ENCODE results near the gene SIDT1.
"Not testable (repeated sequence)": the region's sequence is repeated elsewhere in the genome, so short reads cannot be mapped to it uniquely, and the experiment has no call there.

The SIDT1 gene

DNA sequence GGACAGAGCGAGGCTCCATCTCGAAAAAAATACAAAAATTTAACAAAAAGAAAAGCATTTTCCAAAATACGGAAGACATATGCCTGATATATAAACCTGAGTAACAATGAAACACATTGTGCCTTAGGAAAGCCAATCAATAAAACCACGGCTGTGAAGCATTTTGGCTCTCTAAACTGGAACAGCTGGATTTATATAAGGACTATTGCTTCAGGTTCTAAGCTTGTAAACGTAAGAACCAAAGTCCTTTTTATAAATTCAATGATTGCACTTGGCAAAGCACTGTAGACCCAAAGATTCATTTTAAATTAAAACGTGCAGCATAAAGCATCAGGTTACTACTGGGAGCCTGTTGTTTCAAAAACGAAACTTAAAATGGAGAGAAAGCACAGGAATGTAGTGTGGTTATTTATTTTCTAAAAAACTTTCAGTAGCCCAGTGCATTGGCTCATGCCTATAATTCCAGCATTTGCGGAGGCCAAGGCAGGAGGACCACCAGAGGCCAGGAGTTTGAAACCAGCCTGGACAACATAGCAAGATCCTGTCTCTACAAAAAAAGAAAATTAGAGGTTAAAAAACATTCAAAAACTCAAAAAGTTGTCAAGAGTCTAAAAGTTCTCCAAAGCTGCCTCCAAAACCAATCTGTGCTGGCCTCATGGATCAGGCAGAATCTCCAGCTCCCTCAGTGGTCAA is 102.6 kb downstream of the SIDT1 start:
- no peak for DNase-seq (ENCODE audit: low spot score)

DNA sequence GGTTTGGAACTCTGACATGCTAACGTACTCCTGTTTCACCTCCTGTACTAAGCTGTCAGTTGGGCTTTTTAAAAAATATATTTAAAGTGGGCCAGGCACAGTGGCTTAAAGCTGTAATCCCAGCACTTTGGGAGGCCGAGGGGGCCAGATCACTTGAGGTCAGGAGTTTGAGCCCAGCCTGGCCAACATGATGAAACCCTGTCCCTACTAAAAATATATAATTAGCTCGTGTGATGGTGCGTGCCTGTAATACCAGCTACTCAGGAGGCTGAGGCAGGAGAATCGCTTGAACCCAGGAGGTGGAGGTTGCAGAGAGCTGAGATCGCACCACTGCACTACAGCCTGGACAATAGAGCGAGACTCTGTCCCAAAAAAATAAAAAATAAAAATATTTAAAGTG is 103.7 kb downstream of the SIDT1 start:
- DNase-seq (ENCODE audit: low spot score), result not testable (repeated sequence)

DNA sequence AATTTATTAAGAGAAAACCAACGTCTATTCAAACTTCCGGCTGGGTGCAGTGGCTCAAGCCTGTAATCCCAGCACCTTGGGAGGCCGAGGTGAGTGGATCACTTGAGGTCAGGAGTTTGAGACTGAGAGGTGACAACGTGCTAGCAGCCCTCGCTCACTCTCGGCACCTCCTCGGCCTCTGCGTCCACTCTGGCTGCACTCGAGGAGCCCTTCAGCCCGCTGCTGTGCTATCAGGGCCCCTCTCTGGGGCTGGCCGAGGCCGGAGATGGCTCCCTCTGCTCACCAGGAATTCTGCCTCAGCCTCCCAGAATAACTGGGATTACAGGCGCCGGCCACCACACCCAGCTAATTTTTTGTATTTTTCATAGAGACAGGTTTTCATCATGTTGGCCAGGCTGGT is 105.4 kb downstream of the SIDT1 start:
- no peak for DNase-seq (ENCODE audit: low spot score)

DNA sequence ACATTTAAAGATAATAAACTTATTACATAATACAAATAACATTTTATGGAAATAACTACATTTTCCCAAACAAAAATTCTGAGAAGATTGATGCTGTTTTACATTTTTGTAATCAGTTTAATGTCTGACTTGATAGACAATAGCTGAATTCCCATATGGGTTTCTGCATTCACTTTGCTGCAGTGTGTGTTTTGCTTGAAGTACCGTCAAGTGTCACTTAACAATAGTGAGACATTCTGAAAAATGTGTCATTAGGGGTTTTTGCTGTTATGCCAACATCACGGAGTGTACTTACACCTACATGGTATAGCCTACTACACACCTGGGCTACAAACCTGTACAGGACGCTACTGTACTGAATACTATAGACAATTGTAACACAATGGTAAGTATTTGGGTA is 106.6 kb downstream of the SIDT1 start:
- DNase-seq (ENCODE audit: low spot score), result no peak

DNA sequence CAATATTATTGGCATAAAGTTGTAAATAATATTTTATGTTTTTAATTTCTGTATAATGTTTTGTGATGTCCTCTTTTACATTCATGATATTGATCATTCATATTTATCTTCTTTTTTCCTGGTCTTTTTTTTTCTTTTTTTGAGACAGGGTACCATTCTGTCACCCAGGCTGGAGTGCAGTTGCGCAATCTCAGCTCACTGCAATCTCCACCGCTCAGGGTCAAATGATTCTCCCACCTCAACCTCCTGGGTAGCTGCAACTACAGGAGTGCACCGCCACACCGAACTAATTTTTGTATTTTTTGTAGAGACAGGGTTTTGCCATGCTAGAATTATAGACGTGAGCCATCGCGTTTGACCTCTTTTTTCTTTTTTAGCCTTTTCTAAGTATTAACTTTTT is 111.2 kb downstream of the SIDT1 start:
- DNase-seq (ENCODE audit: low spot score), result no peak

DNA sequence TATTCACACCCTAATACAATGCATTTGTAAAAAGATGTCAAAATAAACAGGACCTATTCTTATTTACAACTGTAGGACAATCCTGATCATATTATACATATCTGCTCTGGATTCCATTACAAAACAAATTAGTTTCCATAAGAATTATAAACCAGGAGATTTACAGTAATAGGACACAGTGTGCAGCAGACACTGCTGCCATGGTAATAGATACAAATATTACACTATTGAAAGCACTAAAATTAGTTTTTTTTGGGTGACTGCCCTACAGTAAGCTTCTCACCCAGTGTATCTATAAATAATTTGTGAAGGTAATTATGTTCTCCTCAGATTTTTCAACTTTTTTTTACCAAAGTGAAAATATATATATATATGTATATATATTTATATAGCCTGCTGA is 116.2 kb downstream of the SIDT1 start:
- no peak for DNase-seq (ENCODE audit: low spot score)

DNA sequence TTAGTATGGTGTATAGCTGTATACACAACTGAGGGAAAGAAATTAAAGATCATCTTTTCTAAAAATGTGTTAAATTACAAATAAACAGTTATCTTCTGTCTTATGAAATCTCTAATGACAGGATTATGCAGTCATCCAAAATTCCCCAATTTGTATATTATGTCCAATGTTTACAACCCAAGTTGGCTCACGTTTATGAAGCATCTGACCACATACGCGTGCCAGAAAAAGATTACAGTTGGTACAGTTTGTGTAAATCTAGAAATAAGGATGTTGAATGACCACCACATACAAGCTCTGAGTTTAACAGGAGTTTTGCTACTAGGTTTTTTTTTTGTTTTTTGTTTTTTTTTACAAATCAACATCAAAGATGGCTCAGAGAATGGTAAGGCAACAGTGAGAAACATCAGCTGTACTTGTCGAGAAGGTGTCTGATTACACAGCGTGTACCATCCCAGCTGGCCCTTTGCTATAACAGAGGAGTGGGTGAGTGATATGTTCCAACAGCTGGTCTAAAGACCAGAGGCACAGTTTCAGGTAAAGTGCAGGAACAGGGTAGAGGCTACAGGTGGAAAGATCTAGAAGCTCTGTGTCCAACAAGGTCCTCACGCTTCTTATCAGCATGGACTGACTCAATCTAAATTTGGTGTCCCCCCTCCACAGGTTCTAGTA is 117.0 kb downstream of the SIDT1 start:
- no peak for DNase-seq (ENCODE audit: low spot score)

DNA sequence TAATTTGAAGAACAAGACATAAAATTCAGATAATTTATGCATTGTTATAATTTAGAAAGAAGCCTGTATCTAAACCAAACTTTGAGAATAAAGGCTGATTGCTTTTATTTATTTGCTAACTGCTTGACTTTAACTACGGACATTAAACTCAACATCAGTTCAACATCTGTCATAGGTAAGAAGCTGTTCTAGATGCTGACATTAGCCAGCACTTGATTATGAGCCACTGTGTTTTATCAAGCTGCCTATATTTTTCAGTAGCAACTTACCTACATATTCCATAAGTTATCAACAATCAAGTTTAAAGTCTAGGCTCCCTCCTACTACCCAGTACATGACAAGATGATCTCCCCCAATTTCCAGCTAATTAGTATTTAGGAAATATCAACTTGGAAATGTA is 122.0 kb downstream of the SIDT1 start:
- no peak for DNase-seq (ENCODE audit: low spot score)

DNA sequence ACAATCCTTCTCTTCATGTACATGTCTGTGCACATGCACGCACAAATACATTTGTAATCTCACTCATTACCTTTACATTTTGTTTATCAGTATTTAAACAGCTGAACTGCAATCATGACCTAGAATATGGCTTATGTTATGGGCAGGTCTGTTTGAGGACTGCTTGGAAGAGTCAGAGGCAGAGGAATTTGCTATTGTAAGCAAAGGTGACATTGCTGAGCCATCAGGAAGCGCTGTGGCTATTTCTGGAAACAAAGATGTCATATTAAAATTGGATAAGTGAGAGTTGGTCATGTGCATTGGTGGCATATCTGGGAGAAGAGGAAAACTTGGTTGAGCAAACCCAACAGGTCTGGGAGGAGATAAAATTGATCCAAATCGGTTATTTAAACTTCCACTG is 122.5 kb downstream of the SIDT1 start:
- DNase-seq (ENCODE audit: low spot score), result no peak

DNA sequence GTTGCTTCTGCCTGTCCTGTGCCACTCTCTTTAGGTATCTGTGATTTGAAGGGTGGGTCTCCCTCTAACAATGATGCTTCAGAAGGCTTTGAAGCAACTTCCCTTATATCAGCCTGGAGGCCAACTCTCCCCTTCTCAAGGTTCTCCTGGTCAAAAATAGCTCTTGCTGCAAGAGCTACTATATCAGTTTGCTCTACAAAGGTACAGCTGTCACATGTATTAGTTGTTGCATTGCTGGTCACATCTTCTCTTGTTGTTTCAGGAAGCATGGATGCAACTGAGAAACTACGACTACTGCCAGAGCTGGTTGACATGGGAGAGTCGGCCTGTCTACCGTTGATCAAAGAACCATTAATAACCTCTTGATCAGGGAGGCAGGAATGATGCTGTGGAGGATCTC is 125.8 kb downstream of the SIDT1 start:
- no peak for DNase-seq (ENCODE audit: low spot score)

DNA sequence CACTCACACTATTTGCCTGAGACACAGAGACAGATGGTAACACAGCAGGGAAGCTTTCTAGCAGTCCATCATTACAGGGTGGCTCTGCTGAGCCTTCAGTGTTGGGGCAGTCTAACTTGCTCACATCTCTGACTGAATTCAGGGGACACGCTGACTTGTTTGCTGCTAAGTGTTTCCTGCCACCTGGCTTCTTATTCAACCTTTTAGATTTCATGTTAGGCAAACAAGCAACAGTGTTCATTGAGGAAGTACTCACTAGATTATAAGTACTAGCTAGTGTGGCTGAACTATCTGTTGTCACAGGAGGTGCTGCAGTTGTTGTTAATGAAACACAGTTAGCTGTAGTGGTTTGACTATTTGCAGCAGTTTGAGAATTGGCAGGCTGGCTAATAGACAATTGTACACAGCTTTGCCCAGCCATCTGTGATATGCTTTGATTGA is 126.8 kb downstream of the SIDT1 start:
- no peak for DNase-seq (ENCODE audit: low spot score)

DNA sequence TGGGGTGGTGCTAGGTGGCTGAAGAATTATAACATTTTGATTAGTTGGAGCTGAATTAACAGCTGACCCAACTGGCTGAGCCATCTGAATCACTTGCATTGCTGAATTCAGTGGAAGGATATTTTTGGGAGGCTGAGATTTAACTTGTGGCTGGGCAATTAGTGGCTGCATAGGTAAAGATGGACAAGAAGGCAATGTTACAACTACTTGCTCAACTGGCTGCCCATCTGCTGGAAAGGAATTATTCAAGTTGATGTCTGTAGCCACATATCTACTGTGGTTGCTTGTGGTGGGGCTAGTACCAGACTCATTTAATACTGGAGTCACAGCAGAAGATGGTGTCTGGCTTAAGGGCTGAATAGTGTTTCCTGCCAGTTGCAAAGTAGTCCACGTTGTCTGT is 127.6 kb downstream of the SIDT1 start:
- no peak for DNase-seq (ENCODE audit: low spot score)

DNA sequence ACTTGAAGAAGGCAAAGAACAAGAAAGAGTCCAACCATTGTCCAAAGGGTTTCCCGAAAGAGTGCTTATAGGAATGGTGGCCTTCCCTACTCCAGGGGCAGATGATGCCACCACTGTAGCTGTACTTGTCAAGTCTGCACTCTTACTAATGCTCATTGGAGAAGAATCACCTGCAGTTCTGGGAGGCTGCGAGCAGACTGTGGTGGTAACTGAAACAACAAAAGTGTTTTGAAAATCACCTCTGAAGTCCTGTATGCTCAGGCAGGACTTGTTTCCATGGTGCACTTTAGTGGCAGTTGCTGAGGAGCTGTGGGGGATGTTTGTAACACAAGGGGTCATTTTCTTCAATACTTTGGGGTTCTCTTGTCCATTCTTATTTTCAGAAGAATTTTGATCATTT is 128.1 kb downstream of the SIDT1 start:
- DNase-seq (ENCODE audit: low spot score), result no peak

DNA sequence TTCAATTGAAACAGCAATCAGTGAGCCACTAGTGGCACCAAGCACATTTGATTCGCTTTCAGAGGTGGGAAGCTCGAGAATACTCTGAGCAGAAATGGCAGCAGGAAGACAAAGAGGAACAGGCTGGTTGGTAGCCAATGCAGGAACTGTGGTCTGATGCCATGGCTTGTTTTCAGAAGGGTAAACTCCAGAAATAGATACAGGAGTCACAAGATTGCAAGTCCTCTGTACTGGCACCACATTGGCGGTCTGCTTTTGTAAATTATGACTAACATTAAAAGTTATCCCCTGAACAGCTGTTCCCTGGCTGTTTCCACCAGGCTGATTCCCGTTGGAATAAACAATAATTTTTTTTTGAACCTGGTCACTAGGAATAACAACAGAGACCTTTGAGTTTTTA is 128.5 kb downstream of the SIDT1 start:
- DNase-seq (ENCODE audit: low spot score), result no peak

DNA sequence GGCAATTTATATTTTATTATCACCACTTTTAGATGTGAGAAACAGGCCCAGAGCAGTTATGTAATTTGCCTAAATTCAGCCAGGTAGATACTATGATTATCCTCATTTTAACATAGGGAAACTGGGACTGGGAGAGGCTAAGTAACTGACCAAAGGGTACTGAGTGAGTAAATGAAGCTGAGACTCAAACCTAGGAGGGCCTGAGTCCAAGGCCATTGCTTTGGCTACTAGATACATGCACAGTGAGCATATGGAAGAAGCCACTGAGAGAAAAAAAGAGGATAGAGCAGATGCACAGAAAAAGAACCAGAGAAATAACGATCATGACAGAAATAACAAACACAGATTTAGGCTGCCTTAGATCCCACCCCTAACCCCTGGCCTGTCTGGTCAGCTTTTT is 130.5 kb downstream of the SIDT1 start:
- no peak for DNase-seq (ENCODE audit: low spot score)

DNA sequence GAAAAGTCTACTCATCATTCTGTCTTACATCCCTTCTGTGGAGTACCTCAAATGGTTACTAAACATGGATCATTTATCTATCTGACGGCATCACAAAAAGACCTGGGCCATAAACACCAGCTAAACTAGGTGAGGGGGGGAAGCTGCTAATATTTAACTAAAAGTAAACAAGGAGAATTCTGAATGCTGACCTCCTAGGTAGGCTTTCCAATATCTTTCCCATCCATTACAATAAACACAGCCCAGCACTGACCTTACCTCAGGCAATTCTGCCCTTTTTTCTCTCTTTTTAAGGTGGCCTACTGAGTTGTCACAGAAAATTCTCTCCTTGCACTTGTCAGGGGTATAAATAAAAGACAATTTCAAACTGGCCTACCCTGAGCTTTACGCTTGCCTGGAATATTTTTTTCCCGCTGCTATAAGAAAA is 131.0 kb downstream of the SIDT1 start:
- no peak for DNase-seq (ENCODE audit: low spot score)

DNA sequence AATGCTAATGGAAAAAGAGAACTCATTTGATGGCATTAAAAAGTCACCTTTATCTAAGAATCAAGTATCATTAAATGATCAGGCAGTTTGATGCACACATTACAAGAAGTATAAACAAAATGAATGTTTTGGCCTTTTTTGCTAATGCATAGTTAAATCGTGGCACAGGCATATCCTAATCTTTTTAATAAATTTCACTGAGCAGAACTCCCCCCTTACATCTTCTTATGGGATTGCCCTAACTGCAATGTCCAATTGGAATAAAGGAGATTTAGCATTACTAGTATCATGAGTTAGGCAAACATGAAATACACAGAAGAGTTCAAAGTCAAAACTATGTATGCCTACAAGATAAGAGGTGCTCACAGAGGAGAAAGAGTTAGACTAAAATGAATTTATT is 131.4 kb downstream of the SIDT1 start:
- no peak for DNase-seq (ENCODE audit: low spot score)

DNA sequence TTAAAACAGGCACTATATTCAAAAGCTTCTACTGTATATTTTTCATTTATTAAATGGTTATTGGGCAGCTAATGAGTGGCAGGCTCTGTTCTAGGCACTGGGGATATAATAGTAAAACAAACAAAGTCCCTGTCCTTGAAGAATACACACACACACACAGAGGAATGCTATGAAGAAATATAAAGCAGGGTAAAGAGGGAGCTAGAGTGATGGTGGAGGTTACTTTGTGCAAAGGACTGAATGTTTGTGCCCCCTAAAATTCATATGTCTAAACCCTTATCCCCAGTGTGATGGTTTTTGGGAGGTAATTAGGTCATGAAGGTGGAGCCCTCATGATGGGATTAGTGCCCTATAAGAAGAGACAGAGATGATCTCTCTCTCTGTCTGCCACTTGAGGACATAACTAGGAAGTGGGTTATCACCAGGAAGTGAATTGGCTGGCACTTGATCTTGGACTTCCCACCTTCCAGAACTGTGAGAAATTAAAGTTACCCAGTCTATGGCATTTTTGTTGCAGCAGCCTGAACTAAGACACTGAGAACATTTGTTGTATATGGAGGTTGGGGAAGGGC is 132.3 kb downstream of the SIDT1 start:
- DNase-seq (ENCODE audit: low spot score), result no peak

DNA sequence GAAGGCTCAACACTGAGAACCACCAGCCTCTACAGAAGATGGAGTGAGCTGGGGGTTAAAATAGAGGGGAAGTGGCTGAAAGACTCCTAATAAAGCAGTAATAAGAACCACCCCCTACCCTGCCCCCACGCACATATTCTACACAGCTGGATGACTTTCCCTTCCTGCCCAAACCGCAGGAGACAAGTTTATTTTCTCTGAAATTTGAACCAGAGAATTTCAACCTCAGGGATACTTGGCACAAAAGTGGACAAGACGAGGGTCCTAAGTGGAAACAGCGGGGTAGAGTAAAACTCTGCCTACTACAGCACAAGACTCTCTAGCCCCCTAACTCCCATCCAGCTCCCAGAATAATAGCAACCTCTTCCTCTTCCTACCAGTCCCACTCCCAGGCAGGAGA is 135.7 kb downstream of the SIDT1 start:
- DNase-seq (ENCODE audit: low spot score), result no peak

DNA sequence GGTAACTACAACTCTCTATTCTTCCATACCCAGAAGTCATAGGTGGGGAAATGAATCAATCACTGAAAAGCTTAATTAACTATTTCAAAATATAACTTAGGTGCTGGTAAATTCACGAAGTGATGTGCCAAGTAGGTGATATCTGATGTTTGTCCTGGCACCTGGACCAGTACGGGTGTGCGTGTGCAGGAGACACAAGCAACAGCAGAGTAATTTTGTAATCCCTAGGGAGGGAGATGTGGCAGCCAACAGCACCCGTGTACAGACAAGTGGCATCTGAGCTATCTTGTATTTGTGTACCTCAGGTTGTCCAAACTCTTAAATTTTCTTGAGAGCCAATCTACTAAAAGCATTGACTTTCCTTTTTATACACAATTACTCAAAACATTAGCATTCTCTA is 141.2 kb downstream of the SIDT1 start:
- DNase-seq (ENCODE audit: low spot score), result no peak

DNA sequence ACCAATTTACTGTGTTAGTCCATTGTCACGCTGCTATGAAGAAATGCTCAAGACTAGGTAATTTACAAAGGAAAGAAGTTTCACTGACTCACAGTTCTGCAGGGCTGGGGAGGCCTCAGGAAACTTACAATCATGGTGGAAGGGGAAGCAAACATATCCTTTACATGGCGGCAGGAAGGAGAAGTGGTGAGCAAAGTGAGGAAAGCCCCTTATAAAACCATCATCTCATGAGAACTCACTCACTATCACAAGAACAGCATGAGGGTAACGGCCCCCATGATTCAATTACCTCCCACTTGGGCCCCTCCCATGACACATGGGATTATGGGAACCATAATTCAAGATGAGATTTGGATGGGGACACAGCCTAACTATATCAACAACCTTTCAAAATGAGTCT is 143.9 kb downstream of the SIDT1 start:
- DNase-seq (ENCODE audit: low spot score), result no peak

DNA sequence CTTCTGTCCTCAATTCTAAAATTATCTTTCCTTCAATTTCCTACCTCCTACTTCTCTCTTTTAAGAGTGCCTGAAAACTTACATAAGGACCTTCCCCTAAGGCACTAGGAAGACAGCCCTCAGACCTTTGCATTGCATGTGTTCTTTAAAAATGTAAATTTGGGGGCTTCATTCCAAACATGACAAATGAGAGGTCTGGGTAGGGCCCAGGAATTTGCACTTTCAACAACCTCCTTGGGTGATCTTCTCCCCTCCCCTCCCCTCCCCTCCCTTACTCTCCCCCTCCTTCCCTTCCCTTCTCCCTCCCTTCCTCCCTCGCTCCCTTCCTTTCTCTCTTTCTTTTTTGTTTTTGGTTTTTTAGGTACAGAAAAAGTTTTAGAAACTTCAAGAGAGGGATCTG is 145.4 kb downstream of the SIDT1 start:
- no peak for DNase-seq (ENCODE audit: low spot score)

DNA sequence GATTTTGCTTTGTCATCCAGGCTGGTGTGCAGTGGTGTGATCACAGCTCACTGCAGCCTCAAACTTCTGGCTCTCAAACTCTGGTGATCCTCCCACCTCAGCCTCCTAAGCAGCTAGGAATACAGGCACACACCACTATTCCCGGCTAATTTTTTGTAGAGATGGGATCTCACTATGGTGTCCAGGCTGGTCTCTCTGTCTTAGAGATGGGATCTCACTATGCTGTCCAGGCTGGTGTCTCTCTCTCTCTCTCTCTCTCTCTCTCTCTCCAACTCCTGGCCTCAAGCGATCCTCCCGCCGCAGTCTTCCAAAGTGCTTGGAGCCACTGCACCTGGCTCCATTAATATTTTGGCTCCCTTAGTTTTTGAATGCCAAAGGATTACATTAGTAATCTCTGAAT is 146.4 kb downstream of the SIDT1 start:
- no peak for DNase-seq (ENCODE audit: low spot score)

Measured in CD4-positive, alpha-beta T cell treated with Interleukin-2 at 100 ng/mL for 4 hours (primary cell).